Measurements from ENCODE around the gene LSG1.
"Not testable (repeated sequence)": the region's sequence is repeated elsewhere in the genome, so short reads cannot be mapped to it uniquely, and the experiment has no call there.

The LSG1 gene

DNA sequence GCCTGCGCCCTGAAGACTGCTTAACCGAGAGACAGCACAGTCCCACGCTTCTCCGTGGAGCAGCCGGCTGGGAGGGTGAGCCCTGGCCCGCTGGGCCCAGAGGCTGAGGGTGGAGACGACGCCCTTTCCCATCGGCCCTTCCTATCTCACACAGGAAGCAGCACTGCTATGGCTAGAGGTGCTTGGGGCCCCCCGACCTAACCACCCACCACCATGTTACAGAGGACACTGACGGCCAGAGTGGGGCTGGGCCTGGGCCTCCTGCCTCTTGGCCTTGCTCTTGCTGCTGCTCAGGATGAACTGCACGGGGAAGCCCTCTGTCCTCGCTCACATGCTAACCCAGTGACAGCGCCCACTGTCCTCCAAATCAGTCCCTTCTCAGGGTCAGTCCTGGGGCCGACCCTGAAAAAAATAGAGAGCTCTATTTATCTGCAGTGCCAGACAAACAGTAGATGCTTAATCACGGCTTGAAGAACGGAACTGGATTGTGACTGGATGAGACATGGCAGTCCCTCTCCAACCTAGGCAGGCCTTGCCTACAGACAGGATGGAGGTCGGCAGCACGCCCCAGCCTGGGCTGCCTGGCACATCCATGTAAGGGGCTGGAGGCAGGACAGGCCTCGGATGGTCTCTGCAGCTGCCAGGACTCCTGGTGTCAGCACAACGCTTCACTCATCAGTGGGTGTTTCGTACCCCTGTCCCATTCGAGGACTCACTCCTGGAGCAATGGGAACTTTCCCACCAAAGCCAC is 53.0 kb downstream of the LSG1 start:
- no peak for DNase-seq (ENCODE audit: low read depth in 2 of 2)

DNA sequence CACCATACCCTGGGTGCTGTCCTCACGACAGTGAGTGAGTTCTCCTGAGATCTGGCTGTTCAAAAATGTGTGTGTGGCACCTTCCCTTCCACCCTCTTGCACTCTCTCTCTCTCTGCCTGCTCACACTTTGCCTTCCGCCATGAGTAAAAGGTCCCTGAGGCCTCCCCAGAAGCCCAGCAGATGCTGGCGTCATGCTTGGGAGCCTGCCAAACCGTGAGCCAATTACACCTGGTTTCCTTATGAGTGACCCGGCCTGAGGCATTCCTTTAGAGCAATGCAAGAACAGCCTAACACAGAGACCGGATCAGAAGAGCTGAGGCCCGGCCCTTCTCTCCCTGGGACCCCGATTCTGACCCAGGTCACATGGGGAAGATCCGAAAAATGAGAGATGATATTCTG is 54.2 kb downstream of the LSG1 start:
- DNase-seq (ENCODE audit: low read depth in 2 of 2), result no peak

GRCh38 chr3:194617143-194617671 is 54.8 kb downstream of the LSG1 start:
- no peak for DNase-seq (ENCODE audit: low read depth in 2 of 2)

- DNase-seq (ENCODE audit: low read depth in 2 of 2), result no peak
These were observed 56.8 kb downstream of the LSG1 start for GRCh38 chr3:194615226-194615625.

GRCh38 chr3:194612221-194612620 is 59.8 kb downstream of the LSG1 start:
- DNase-seq (ENCODE audit: low read depth in 2 of 2), result no peak

- no peak for DNase-seq (ENCODE audit: low read depth in 2 of 2)
These were observed 61.3 kb downstream of the LSG1 start for GRCh38 chr3:194610689-194611088.

- no peak for DNase-seq (ENCODE audit: low read depth in 2 of 2)
These were observed 62.4 kb downstream of the LSG1 start for GRCh38 chr3:194609601-194610000.

DNA sequence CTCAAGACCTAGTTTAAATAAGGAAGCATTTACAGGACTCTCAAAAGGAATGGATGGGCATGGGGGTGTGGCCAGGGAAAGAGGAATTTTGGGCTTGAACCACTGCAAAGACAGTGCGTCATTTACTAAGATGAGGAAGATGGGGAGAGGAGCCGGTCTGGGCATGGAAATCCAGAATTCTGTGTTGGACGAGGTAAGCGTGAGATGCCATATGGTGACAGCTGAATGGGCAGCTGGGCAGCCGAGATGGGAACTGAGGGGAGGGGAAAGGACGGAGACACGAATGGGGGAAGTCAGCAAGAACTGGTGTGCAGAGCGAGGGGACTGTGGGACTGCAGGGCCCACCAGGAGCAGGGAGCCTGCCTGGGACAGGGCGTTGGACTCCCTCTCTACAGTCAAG is 63.0 kb downstream of the LSG1 start:
- DNase-seq (ENCODE audit: low read depth in 2 of 2), result no peak

DNA sequence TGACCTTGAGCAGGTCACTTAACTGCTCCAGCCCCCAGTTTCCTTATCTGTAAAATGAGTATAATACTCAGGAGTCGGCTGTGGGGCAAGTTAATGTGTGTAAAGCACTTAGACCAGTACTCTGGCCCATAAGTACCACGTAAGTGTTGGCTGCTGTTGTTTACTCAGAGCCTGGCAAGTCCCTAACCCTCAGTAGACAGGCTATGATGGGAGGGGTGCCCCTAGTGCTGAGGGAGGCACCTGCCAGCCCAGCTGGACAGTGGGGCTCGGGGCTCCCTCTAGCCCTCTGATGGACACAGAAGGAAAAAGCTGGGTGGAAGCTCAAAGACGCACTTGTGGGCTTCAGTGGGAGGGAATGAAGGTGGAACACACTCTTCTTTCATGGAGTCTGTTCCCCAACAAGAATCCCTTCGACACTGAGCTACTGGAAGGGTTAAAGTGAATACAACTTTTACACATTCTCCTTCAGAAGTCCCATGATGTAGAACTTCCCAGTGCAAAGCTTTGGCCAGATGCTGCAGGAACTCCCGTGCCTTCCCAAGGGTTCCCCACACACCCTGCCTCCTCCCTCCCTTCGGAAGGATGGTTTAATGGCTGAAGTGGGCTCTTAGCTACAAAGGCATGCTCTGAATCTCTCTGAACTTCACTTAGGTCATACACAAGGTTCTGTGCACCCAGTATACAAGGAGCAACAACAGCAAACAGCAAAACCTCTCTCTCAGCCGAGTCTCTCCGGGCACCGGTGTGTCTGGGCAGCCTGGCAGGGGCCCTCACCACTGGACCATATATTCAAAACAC is 64.2 kb downstream of the LSG1 start:
- no peak for DNase-seq (ENCODE audit: low read depth in 2 of 2)

DNA sequence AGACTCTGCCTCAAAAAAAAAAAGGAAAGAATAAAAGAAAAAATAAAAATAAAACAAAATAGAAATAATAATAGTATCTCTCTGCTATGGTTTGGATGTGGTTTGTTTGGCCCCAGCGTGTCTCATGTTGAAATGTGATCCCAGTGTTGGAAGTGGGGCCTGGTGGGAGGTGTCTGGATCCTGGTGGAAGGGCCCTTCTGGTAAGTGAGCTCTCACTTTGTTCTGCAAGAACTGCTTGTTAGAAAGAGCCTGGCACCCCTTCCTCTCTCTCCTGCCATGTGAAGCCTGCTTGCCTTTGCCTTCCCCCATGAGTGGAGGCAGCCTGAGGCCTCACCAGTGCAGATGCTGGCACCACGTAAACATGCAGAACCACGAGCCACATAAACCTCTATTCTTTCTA is 65.0 kb downstream of the LSG1 start:
- no peak for DNase-seq (ENCODE audit: low read depth in 2 of 2)

- DNase-seq (ENCODE audit: low read depth in 2 of 2), result no peak
These were observed 65.8 kb downstream of the LSG1 start for GRCh38 chr3:194606163-194606562.

DNA sequence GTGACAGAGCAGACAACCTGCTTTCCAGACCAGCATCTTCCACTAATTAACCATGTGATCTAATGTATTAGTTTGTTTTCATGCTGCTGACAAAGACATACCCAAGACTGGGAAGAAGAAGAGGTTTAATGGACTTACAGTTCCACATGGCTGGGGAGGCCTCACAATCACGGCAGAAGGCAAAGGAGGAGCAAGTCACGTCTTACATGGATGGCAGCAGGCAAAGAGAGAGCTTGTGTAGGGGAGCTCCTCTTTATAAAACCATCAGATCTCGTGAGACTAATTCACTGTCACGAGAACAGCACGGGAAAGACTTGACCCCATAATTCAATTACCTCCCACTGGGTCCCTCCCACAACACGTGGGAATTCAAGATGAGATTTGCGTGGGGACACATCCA is 66.7 kb downstream of the LSG1 start:
- not testable (repeated sequence) for DNase-seq (ENCODE audit: low read depth in 2 of 2)

GRCh38 chr3:194604837-194605236 is 67.2 kb downstream of the LSG1 start:
- DNase-seq (ENCODE audit: low read depth in 2 of 2), result no peak

- DNase-seq (ENCODE audit: low read depth in 2 of 2), result no peak
These were observed 67.9 kb downstream of the LSG1 start for GRCh38 chr3:194604126-194604525.

GRCh38 chr3:194602669-194603171 is 69.3 kb downstream of the LSG1 start:
- DNase-seq (ENCODE audit: low read depth in 2 of 2), result no peak

GRCh38 chr3:194598771-194599557 is 73.0 kb downstream of the LSG1 start:
- no peak for DNase-seq (ENCODE audit: low read depth in 2 of 2)

GRCh38 chr3:194596906-194597305 is 75.1 kb downstream of the LSG1 start:
- no peak for DNase-seq (ENCODE audit: low read depth in 2 of 2)

DNA sequence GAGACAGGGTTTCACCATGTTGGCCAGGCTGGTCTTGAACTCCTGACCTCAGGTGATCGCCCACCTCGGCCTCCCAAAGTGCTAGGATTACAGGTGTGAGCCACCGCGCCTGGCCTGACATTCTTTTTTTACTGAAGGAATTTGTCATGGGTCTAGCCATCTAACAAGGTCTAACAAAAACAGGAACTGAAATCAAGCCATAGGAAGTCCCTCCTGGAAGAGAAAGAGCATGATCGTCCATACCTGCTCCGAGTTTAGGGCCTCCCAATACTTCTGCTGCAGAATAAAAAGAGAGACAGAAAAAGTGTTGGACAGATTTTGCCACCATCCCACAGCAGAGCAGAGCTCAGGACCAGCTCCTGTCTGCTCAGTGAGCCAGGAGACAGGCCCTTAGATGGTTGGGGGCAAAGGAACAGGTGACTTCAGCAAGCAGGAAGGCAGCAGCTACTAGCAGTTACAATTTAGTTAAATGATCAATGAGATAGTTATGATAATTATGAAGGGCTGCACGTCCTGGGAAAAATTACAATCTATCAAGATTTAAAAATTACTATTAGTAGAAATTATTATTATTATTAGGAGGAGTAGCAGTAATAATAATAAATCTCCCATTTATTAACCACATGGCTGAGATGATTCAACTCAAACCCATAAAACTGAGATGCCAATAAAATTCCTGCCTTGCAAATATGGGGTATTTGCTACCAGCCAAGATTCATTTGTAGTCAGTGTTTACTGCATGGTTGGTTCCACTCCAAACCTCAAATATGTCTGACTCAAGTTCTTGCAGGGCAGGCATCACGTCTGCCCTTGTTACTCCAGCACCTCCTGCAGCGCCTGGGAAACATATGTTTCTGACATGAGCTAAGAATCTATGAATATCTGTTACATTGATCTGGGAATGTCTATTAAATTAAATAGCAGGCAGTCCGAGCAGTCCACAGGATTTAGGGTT is 78.9 kb downstream of the LSG1 start:
- no peak for DNase-seq (ENCODE audit: low read depth in 2 of 2)

All from stimulated activated CD4-positive, alpha-beta T cell treated with anti-CD3 and anti-CD28 coated beads, Interleukin-1b, Interleukin-23, amount 100 ng/mL, for 4 hours (primary cell).